MM.1S (cell line): ENCODE data around the gene PSMB2.

Experiments
- DNase-seq: peaks from one replicate; pipeline ENCODE4 v3.0.0-alpha.2; 2015
- H2AFZ ChIP-seq: fragments of 300-600 bp; sonication (generic); 2 replicates; pipeline ENCODE4 v1.6.0; 2016; ENCODE audit warnings: antibody characterized with exemption, low read length
- H3F3A ChIP-seq: fragments of 300-600 bp; sonication (generic); 2 replicates; pipeline ENCODE4 v1.6.1; 2016; ENCODE audit warnings: mild to moderate bottlenecking, antibody characterized with exemption, low read length, moderate library complexity, mixed read lengths; ENCODE audit not compliant: insufficient read depth
- H3K27ac ChIP-seq: fragments of 300-600 bp; sonication (generic); 2 replicates; pipeline ENCODE4 v1.5.1; 2016; ENCODE audit warnings: mild to moderate bottlenecking, low read length
- H3K27me3 ChIP-seq: fragments of 300-600 bp; sonication (generic); replicated peaks from 2 replicates; pipeline ENCODE4 v1.6.0; 2016; ENCODE audit warnings: low read length; ENCODE audit not compliant: insufficient read depth
- H3K36me3 ChIP-seq: fragments of 300-600 bp; sonication (generic); replicated peaks from 2 replicates; pipeline ENCODE4 v1.6.1; 2016; ENCODE audit warnings: mild to moderate bottlenecking, low read length, mixed read lengths; ENCODE audit not compliant: insufficient read depth
- H3K4me1 ChIP-seq: fragments of 300-600 bp; sonication (generic); 2 replicates; pipeline ENCODE4 v1.6.1; 2016; ENCODE audit warnings: low read length, mixed read lengths
- H3K4me2 ChIP-seq: fragments of 300-600 bp; sonication (generic); 2 replicates; pipeline ENCODE4 v1.6.0; 2016; ENCODE audit warnings: low read depth, low read length
- H3K4me3 ChIP-seq: fragments of 300-600 bp; sonication (generic); 2 replicates; pipeline ENCODE4 v1.5.1; 2016; ENCODE audit warnings: low read length, mixed read lengths
- H3K79me2 ChIP-seq: fragments of 300-600 bp; sonication (generic); 2 replicates; pipeline ENCODE4 v1.6.1; 2016; ENCODE audit warnings: mixed run types, low read length, mixed read lengths
- H3K9ac ChIP-seq: fragments of 300-600 bp; sonication (generic); 2 replicates; pipeline ENCODE4 v1.6.1; 2016; ENCODE audit warnings: low read length, mixed read lengths
- H3K9me2 ChIP-seq: fragments of 300-600 bp; sonication (generic); replicated peaks from 2 replicates; pipeline ENCODE4 v1.6.1; 2016; ENCODE audit warnings: mild to moderate bottlenecking, low read length, mixed read lengths; ENCODE audit not compliant: insufficient read depth
- H3K9me3 ChIP-seq: fragments of 300-600 bp; sonication (generic); replicated peaks from 2 replicates; pipeline ENCODE4 v1.6.1; 2016; ENCODE audit warnings: mild to moderate bottlenecking, low read length, mixed read lengths; ENCODE audit not compliant: insufficient read depth
- H4K20me1 ChIP-seq: fragments of 300-600 bp; sonication (generic); 2 replicates; pipeline ENCODE4 v1.6.1; 2016; ENCODE audit warnings: mild to moderate bottlenecking, low read length, moderate library complexity, mixed read lengths; ENCODE audit not compliant: insufficient read depth
- EZH2 ChIP-seq: fragments of 300-600 bp; sonication (generic); optimal IDR thresholded peaks from 2 replicates; pipeline ENCODE3; 2017; ENCODE audit warnings: low read depth, mild to moderate bottlenecking, antibody characterized with exemption, low read length, mixed read lengths
- EZH2phosphoT487 ChIP-seq: fragments of 300-600 bp; sonication (generic); IDR thresholded peaks from 2 replicates; pipeline ENCODE4 v1.6.1; 2018; ENCODE audit warnings: antibody characterized with exemption, low read length
- TF ChIP-seq, protein P1 (sequence below): fragments of 300-600 bp; sonication (generic); IDR thresholded peaks from 2 replicates; pipeline ENCODE4 v1.5.1; 2016; ENCODE audit warnings: antibody characterized with exemption, low read length, mixed read lengths

PSMB2 gene

DNA sequence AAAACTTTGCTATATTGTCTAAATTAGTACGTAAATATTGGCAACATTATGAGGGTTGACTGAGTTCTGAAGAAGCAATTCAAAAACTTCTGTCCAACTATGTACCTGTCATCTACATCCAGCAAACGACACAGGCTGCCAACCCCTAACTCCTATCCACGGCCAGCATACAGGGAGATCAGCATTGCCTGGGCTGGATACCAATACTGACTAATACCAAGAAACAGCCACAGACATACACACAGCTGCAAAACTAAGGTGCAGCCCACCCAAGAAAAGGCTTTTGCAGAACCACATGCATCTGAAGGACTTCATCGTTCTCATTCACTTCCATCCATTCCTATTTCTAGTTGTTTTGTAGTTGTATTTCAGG lies 86.1 kb downstream of the PSMB2 start:
- Histone ChIP-seq H3K79me2 (peaks cover 43% of the 10 kb centered on the region), H3K4me2 (no peak overlapping the region), H3K4me3 (no peak overlapping the region), H4K20me1 (no peaks in the 10 kb centered on the region), H3K9ac (no peak overlapping the region), H3K27me3 (no peaks in the 10 kb centered on the region), H3K4me1 (peaks cover 11% of the 10 kb centered on the region), H3K36me3 (no peaks in the 10 kb centered on the region), H2AFZ (no peak overlapping the region), H3K9me2 (no peaks in the 10 kb centered on the region), H3F3A (peaks cover 5% of the 10 kb centered on the region; the same call in 1 of the 2 replicates), H3K9me3 (no peaks in the 10 kb centered on the region), H3K27ac (no peak overlapping the region)
- DNase-seq, result no peak
- TF ChIP-seq, protein P1, sequence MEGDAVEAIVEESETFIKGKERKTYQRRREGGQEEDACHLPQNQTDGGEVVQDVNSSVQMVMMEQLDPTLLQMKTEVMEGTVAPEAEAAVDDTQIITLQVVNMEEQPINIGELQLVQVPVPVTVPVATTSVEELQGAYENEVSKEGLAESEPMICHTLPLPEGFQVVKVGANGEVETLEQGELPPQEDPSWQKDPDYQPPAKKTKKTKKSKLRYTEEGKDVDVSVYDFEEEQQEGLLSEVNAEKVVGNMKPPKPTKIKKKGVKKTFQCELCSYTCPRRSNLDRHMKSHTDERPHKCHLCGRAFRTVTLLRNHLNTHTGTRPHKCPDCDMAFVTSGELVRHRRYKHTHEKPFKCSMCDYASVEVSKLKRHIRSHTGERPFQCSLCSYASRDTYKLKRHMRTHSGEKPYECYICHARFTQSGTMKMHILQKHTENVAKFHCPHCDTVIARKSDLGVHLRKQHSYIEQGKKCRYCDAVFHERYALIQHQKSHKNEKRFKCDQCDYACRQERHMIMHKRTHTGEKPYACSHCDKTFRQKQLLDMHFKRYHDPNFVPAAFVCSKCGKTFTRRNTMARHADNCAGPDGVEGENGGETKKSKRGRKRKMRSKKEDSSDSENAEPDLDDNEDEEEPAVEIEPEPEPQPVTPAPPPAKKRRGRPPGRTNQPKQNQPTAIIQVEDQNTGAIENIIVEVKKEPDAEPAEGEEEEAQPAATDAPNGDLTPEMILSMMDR, result no peak
- TF ChIP-seq EZH2phosphoT487 (no peak), EZH2 (no peak)

DNA sequence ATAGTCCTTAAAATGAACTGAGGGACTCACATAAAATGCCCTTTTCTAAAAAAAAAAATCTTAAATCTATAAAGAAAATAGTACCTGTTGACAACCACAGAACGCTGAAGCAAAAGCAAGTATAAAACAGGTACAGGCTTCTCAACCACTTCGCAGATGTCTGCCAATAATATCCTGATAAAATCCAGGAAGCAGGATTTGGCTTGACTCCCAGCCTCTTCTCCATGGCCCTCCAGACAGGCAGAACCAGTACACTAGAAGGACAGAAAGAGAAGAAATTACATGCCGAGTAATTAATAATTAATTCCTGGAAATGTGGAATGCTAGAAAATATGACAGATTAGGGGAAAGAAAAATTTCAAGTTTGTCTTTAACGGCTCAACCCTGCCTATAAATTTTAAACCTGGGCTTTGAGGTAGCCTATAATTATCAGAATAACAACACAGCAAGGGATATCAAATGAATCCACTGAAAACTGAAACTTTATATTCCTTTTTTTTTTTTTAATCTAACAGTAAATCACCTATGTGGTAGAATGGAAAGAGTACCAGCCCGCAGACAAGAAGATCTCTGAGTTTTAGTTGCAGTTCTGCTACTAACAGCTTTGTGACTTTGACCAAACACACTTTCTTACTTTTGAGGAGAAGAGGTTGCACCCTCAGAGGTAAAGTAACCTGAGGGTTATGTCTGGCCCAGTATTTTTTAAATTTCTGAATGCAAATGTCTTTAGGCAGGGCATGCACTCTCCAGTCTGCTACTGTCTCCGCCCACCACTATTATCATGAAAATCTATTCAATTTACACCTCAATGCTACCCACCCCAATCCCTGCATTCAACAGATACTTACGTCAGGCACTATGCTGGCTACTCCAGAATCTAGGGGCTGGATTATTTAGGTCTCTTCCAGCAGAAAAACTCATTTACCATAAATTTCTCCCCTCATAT lies 86.8 kb downstream of the PSMB2 start:
- H3K79me2 ChIP-seq, result peaks cover 43% of the 10 kb centered on the region
- no peaks in the 10 kb centered on the region for H4K20me1 ChIP-seq
- TF ChIP-seq EZH2 (no peak), EZH2phosphoT487 (no peak)
- TF ChIP-seq, protein P1, result no peak
- no peaks in the 10 kb centered on the region for H3K9me3 ChIP-seq
- no peak overlapping the region for H3K4me2 ChIP-seq
- no peak overlapping the region for H2AFZ ChIP-seq
- no peak overlapping the region for H3K4me3 ChIP-seq
- H3F3A ChIP-seq, result peaks cover 5% of the 10 kb centered on the region; the same call in 1 of the 2 replicates
- H3K27me3 ChIP-seq, result no peaks in the 10 kb centered on the region
- H3K36me3 ChIP-seq, result no peaks in the 10 kb centered on the region
- H3K27ac ChIP-seq, result no peak overlapping the region
- H3K4me1 ChIP-seq, result peaks cover 11% of the 10 kb centered on the region
- H3K9ac ChIP-seq, result no peak overlapping the region
- no peaks in the 10 kb centered on the region for H3K9me2 ChIP-seq
- DNase-seq, result no peak

DNA sequence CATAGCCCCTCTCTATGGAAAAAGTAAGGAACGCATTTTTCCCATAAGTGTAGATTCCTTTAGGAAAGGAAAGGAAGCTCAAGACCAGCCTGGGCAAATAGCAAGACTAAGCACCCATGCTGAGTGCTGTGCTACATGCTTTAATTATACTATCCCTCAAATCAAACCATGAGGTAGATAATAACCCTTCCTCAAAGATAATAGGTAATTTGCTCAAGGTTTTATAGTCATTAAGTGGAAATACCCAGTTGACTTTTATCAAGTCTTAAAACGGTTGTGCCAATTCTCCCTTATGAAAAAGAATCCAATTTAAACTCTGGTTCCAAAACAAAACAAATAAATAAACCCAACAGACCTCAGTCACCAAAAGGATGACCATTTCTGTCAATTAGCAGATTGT lies 87.5 kb downstream of the PSMB2 start:
- TF ChIP-seq EZH2phosphoT487 (no peak), EZH2 (no peak)
- TF ChIP-seq, protein P1, result no peak
- no peaks in the 10 kb centered on the region for H3K9me2 ChIP-seq
- no peak for DNase-seq
- H3K9me3 ChIP-seq, result no peaks in the 10 kb centered on the region
- no peaks in the 10 kb centered on the region for H3K36me3 ChIP-seq
- no peak overlapping the region for H3K4me2 ChIP-seq
- H3K4me1 ChIP-seq, result peaks cover 11% of the 10 kb centered on the region
- no peak overlapping the region for H3K27ac ChIP-seq
- H3K27me3 ChIP-seq, result no peaks in the 10 kb centered on the region
- H2AFZ ChIP-seq, result no peak overlapping the region
- no peaks in the 10 kb centered on the region for H4K20me1 ChIP-seq
- no peak overlapping the region for H3K4me3 ChIP-seq
- H3F3A ChIP-seq, result peaks cover 5% of the 10 kb centered on the region; the same call in 1 of the 2 replicates
- no peak overlapping the region for H3K9ac ChIP-seq
- peaks cover 44% of the 10 kb centered on the region for H3K79me2 ChIP-seq
